Endothelial cell of umbilical vein (primary cell): Measurements from ENCODE around the gene LRP10. TPM values are rescaled to one million over a fixed set of nuclear protein-coding genes. Genes with fewer than 3 reads are reported as not detected.

ENCODE experiments used
- BruUV-seq: library from RNA; stranded (reverse); fragments of 400-500 nt; replicated peaks from 2 replicates; lab custom pipeline; 2021; lab: Mats Ljungman, UMichigan
- CTCF ChIA-PET: fragments of 300-600, 350-600 bp; sonication (Branson Sonifier 250); formaldehyde crosslinking; loops from one replicate; lab custom pipeline; 2021; ENCODE audit warnings: antibody characterized with exemption, inconsistent platforms; lab: Charles Lee
- POLR2A ChIA-PET: fragments of 300-600, 350-600 bp; sonication (Branson Sonifier 250); formaldehyde crosslinking; loops from one replicate; lab custom pipeline; 2021; ENCODE audit warnings: antibody characterized with exemption, inconsistent platforms; lab: Charles Lee
- DNase-seq: peaks from one replicate; pipeline ENCODE4 v3.0.0-alpha.2; 2011; ENCODE audit warnings: low read depth, low spot score
- FAIRE-seq: peaks from 2 replicates; lab custom pipeline; 2011; peaks lifted over from hg19 to GRCh38; lab: Jason Lieb, UNC
- H2AFZ ChIP-seq: 2 replicates; pipeline ENCODE4 v1.6.0; 2012; ENCODE audit warnings: low read depth, low read length, control low read depth, inconsistent platforms
- H3K27ac ChIP-seq: 2 replicates; pipeline ENCODE4 v1.5.1; 2011; ENCODE audit warnings: low read depth, mild to moderate bottlenecking, control low read depth, low read length, moderate library complexity; ENCODE audit not compliant: insufficient read depth
- H3K27me3 ChIP-seq, 2 experiments: 2 replicates each; pipeline versions ENCODE4 v1.6.0 to v1.6.1; 2011; ENCODE audit warnings: low read length in 2 of 2, mixed read lengths in 1 of 2; ENCODE audit not compliant: control insufficient read depth in 2 of 2, insufficient read depth in 2 of 2
- H3K36me3 ChIP-seq, 2 experiments: 2 replicates in 1 of 2; 3 replicates in 1 of 2; pipeline ENCODE4 v1.5.1; 2011; ENCODE audit warnings: low read length in 2 of 2, mild to moderate bottlenecking in 1 of 2, moderate library complexity in 1 of 2; ENCODE audit not compliant: control insufficient read depth in 2 of 2, insufficient read depth in 2 of 2; ENCODE audit errors: extremely low read depth in 1 of 2
- H3K4me1 ChIP-seq: 3 replicates; pipeline ENCODE4 v1.5.1; 2011; ENCODE audit warnings: mild to moderate bottlenecking, low read length; ENCODE audit not compliant: control insufficient read depth, insufficient read depth; ENCODE audit errors: extremely low read depth
- H3K4me2 ChIP-seq: 2 replicates; pipeline ENCODE4 v1.6.1; 2011; ENCODE audit warnings: low read length, control low read depth, mixed read lengths; ENCODE audit not compliant: insufficient read depth
- H3K4me3 ChIP-seq, 3 experiments: fragments of 200-600 bp in 1 of 3; sonication (generic), shearing (Covaris generic) in 1 of 3; replicated peaks in 1 of 3; 2 replicates each; pipeline ENCODE4 v1.5.1; 2011 to 2016; ENCODE audit warnings: control low read depth in 3 of 3, low read length in 3 of 3, mild to moderate bottlenecking in 2 of 3, inconsistent platforms in 1 of 3, low read depth in 1 of 3, moderate library complexity in 1 of 3; ENCODE audit not compliant: insufficient read depth in 1 of 3
- H3K79me2 ChIP-seq: 2 replicates; pipeline ENCODE4 v1.6.0; 2012; ENCODE audit warnings: low read length, inconsistent platforms; ENCODE audit not compliant: control insufficient read depth, insufficient read depth
- H3K9ac ChIP-seq: replicated peaks from 2 replicates; pipeline ENCODE3; 2011; ENCODE audit warnings: low read length, control low read depth; ENCODE audit not compliant: insufficient read depth; ENCODE audit errors: extremely low read depth
- H3K9me1 ChIP-seq: replicated peaks from 3 replicates; pipeline ENCODE4 v1.6.0; 2011; ENCODE audit warnings: mild to moderate bottlenecking, low read length; ENCODE audit not compliant: control insufficient read depth, insufficient read depth; ENCODE audit errors: extremely low read depth
- H3K9me3 ChIP-seq: replicated peaks from 2 replicates; pipeline ENCODE4 v1.5.1; 2012; ENCODE audit warnings: low read length, inconsistent platforms; ENCODE audit not compliant: control insufficient read depth, insufficient read depth
- H4K20me1 ChIP-seq: replicated peaks from 2 replicates; pipeline ENCODE3; 2011; ENCODE audit warnings: mild to moderate bottlenecking, low read length; ENCODE audit not compliant: control insufficient read depth, insufficient read depth; ENCODE audit errors: extremely low read depth
- EZH2 ChIP-seq: IDR thresholded peaks from 2 replicates; pipeline ENCODE4 v1.6.1; 2012; ENCODE audit warnings: borderline replicate concordance, low read depth, mild to moderate bottlenecking, moderate library complexity, low read length, inconsistent platforms; ENCODE audit not compliant: severe bottlenecking
- FOS ChIP-seq: IDR thresholded peaks from 2 replicates; pipeline ENCODE4 v1.6.1; 2011; ENCODE audit warnings: mild to moderate bottlenecking, low read length, moderate library complexity, borderline replicate concordance; ENCODE audit not compliant: insufficient read depth
- GATA2 ChIP-seq: IDR thresholded peaks from 2 replicates; pipeline ENCODE4 v1.7.0; 2011; ENCODE audit warnings: low read depth, mild to moderate bottlenecking, moderate library complexity, mixed read lengths, low read length; ENCODE audit not compliant: insufficient read length, insufficient read depth
- JUN ChIP-seq: IDR thresholded peaks from 2 replicates; pipeline ENCODE4 v1.6.1; 2011; ENCODE audit warnings: borderline replicate concordance, low read depth; ENCODE audit not compliant: insufficient read length, insufficient read depth
- MYC ChIP-seq: IDR thresholded peaks from one replicate; pipeline ENCODE4 v1.6.1; 2011; ENCODE audit warnings: mild to moderate bottlenecking, low read depth, low read length
- POLR2A ChIP-seq: IDR thresholded peaks from 2 replicates; pipeline ENCODE4 v1.6.1; 2012; ENCODE audit warnings: low read depth, mild to moderate bottlenecking, control low read depth, low read length
- POLR2AphosphoS5 ChIP-seq: IDR thresholded peaks from 2 replicates; pipeline ENCODE4 v1.6.1; 2012; ENCODE audit warnings: low read depth, mild to moderate bottlenecking, control low read depth, low read length, moderate library complexity; ENCODE audit not compliant: insufficient read depth
- dilution Hi-C: fragments of 300-500 bp; cut with MboI; formaldehyde crosslinking; loops from one replicate; pipeline ENCODE4 v1.15.0; 2019; ENCODE audit warnings: low sequenced_read_pairs; ENCODE audit not compliant: extremely low pct_ligation_motif_present
- intact Hi-C: fragments of 100-400 bp; cut with micrococcal nuclease; formaldehyde crosslinking; loops from one replicate; pipeline ENCODE4 v1.10.0; 2022
- polyA plus RNA-seq, 4 experiments: library from polyadenylated mRNA; depleted of rRNA in 3 of 4; stranded (reverse) in 3 of 4; unstranded in 1 of 4; fragments of >200 nt; gene quantifications; 2 replicates each; pipeline versions ENCODE4 v1.2.1 to v1.2.3, GENCODE V29; 2011 to 2012; ENCODE audit warnings: missing spikeins in 1 of 4
- total RNA-seq: library from RNA; stranded (reverse); gene quantifications from 2 replicates; pipeline ENCODE4 v1.2.3, GENCODE V29; 2021
- TF ChIP-seq, protein P1 (sequence below), 2 donors: IDR thresholded peaks; 1 replicate in 1 of 2; 2 replicates in 1 of 2; pipeline ENCODE4 v1.5.1; 2011; ENCODE audit warnings: low read length in 2 of 2, mild to moderate bottlenecking in 2 of 2, moderate library complexity in 2 of 2, control low read depth in 1 of 2, inconsistent platforms in 1 of 2, low read depth in 1 of 2; ENCODE audit not compliant: insufficient read depth in 1 of 2; ENCODE audit errors: extremely low read depth in 1 of 2
- TF ChIP-seq, protein P2 (sequence below): IDR thresholded peaks from 2 replicates; pipeline ENCODE4 v1.6.1; 2011; ENCODE audit not compliant: insufficient read depth, insufficient read length

LRP10 gene
- total and polyA plus RNA-seq, 2 donors (not counting 3 experiments of a cell fraction or from before 2014, with no cell fraction given) = 123 to 157 TPM

- ChIA-PET POLR2A (no interaction called here), CTCF (interaction anchor here (11.4 kb wide), 1 partner anchor 9 kb away, joined by 80 read pairs; no protein-coding TSS in a partner anchor)
- Histone ChIP-seq H3K4me1 (no peaks in the 10 kb centered on the region), H3K27me3 (no peaks in the 10 kb centered on the region), H3K9me3 (no peaks in the 10 kb centered on the region), H3K79me2 (no peaks in the 10 kb centered on the region), H2AFZ (no peak overlapping the region), H3K4me3 (no peak overlapping the region), H3K9ac (no peak overlapping the region), H3K27ac (no peak overlapping the region), H4K20me1 (no peaks in the 10 kb centered on the region), H3K36me3 (no peaks in the 10 kb centered on the region), H3K4me2 (no peak overlapping the region), H3K9me1 (no peaks in the 10 kb centered on the region)
- intact Hi-C loops = no loop called here
- FAIRE-seq = no peak
- BruUV-seq = no TSS peak
- dilution Hi-C loops = no loop called here
- no peak for DNase-seq
- no peak for TF ChIP-seq POLR2AphosphoS5
- no peak for TF ChIP-seq JUN
- TF ChIP-seq, protein P1, sequence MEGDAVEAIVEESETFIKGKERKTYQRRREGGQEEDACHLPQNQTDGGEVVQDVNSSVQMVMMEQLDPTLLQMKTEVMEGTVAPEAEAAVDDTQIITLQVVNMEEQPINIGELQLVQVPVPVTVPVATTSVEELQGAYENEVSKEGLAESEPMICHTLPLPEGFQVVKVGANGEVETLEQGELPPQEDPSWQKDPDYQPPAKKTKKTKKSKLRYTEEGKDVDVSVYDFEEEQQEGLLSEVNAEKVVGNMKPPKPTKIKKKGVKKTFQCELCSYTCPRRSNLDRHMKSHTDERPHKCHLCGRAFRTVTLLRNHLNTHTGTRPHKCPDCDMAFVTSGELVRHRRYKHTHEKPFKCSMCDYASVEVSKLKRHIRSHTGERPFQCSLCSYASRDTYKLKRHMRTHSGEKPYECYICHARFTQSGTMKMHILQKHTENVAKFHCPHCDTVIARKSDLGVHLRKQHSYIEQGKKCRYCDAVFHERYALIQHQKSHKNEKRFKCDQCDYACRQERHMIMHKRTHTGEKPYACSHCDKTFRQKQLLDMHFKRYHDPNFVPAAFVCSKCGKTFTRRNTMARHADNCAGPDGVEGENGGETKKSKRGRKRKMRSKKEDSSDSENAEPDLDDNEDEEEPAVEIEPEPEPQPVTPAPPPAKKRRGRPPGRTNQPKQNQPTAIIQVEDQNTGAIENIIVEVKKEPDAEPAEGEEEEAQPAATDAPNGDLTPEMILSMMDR (IDR thresholded peaks at IDR 0.05; ENCODE audit: extremely low read depth in 1 of 2, insufficient read depth in 1 of 2, low read depth in 1 of 2, low read length in 2 of 2) = no peak
- no peak for TF ChIP-seq POLR2A
Measured at GRCh38 chr14:22892488-22892887, 20.9 kb downstream of the LRP10 start.

DNA sequence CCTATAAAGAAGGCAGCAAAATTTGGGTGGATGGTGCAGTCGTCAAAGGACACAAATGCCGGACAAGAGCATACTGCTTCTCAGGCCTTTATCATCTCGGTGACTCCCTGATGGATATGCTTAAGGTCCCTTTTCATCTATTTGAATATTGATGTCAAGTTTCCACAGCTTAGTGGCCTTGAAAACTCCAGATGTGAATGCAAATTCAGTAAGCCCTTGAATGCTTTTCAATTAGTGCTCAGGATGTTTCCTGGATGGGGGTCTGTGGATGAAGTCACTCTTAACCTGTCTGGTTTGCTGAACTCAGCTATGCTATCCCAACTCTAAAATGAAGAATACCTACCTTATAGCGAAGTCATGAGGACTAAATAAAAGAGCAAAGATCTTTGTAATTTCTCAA, 22.2 kb downstream of the LRP10 start:
- Histone ChIP-seq H3K27ac (no peak overlapping the region), H3K9me1 (no peaks in the 10 kb centered on the region), H3K36me3 (no peaks in the 10 kb centered on the region), H3K9me3 (no peaks in the 10 kb centered on the region), H3K27me3 (no peaks in the 10 kb centered on the region), H3K4me1 (no peaks in the 10 kb centered on the region), H3K9ac (no peak overlapping the region), H2AFZ (no peak overlapping the region), H4K20me1 (no peaks in the 10 kb centered on the region), H3K79me2 (no peaks in the 10 kb centered on the region), H3K4me3 (no peak overlapping the region), H3K4me2 (no peak overlapping the region)
- DNase-seq = no peak
- TF ChIP-seq POLR2A (no peak), FOS (no peak), JUN (no peak), POLR2AphosphoS5 (no peak), MYC (no peak), EZH2 (no peak), GATA2 (no peak)
- TF ChIP-seq, protein P1 (IDR thresholded peaks at IDR 0.05; ENCODE audit: extremely low read depth in 1 of 2, insufficient read depth in 1 of 2, low read depth in 1 of 2, low read length in 2 of 2) = no peak
- TF ChIP-seq, protein P2, sequence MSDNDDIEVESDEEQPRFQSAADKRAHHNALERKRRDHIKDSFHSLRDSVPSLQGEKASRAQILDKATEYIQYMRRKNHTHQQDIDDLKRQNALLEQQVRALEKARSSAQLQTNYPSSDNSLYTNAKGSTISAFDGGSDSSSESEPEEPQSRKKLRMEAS = no peak
- CTCF ChIA-PET = interaction anchor here (1.2 to 9.7 kb wide), 3 partner anchors 12 to 321 kb away, joined by 3 to 75 read pairs (median 4); partner anchors contain the start of gene LRP10
- FAIRE-seq = no peak
- dilution Hi-C loops (no loop called here), intact Hi-C loops (no loop called here)
- BruUV-seq = no TSS peak
- POLR2A ChIA-PET = interaction anchor here (0.6 kb wide), 1 partner anchor 21 kb away, joined by 3 read pairs; no protein-coding TSS in a partner anchor
